ENCODE measurements around the gene IL17C. TPM values are rescaled to one million over a fixed set of nuclear protein-coding genes. Genes with fewer than 3 reads are reported as not detected.

IL17C gene
- total and polyA plus RNA-seq, 9 of the 15 experiments (the other 6 are each of a cell fraction or from before 2014, with no cell fraction given) = not detected

DNA sequence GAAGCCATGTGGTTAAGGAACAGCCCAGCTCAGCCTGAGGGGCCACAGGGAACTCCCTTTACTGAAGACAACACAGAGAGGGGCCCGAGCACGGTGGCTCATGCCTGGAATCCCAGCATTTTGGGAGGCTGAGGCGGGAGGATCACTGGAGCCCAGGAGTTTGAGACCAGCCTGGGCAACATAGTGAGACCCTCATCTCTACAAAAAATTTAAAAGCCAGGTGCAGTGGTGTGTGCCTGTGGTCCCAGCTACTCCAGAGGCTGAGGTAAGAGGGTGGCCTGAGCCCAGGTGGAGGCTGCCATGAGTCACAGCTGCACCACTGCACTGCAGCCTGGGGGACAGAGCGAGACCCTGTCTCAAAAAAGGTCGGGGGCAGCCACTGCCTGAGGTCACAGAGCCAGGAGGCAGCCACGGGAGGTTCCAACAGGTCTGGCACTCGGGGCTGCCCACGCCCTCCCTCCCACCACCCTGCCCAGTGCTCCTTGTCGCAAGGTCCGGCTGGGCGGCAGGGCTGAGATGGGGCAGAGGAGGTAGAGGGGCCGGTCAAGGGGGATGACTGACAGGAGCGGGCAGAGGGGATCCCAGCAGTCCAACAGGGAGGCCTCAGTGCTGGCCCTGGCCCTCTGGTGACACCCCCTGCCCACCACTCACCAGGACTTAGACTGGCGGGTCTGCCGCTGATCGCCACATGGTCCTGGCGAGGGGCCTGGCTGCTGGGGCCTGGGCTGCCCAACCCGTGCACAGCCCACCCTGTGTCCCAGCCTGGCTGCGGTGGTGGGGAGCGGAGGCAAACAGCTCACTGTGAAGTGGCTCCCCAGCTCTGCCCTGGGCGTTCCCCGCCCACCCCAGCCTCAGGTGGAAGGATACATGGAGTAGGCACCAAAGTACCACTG lies 9.1 kb downstream of the IL17C start (continued):
- TF ChIP-seq MCM2 (IDR thresholded peaks at IDR 0.05; ENCODE audit: low read depth) (no peak), HCFC1 (IDR thresholded peaks at IDR 0.05; ENCODE audit: low read depth, low read length) (no peak), EHMT2 (IDR thresholded peaks at IDR 0.05) (no peak), CBX8 (IDR thresholded peaks at IDR 0.05; ENCODE audit: borderline replicate concordance, extremely low read depth, low read depth, low read length, poor library complexity, severe bottlenecking) (no peak), BRF1 (IDR thresholded peaks at IDR 0.05; ENCODE audit: borderline replicate concordance, extremely low read depth, insufficient read length) (no peak), ZKSCAN3 (CRISPR knock-in tag; IDR thresholded peaks at IDR 0.05) (no peak), SRF (CRISPR knock-in tag; IDR thresholded peaks at IDR 0.05) (no peak), HEY1 (CRISPR knock-in tag; IDR thresholded peaks at IDR 0.05; ENCODE audit: borderline replicate concordance) (no peak), ETV5 (CRISPR knock-in tag; IDR thresholded peaks at IDR 0.05; ENCODE audit: low read depth) (no peak), ZNF76 (CRISPR knock-in tag; IDR thresholded peaks at IDR 0.05; ENCODE audit: borderline replicate concordance) (no peak), MECOM (CRISPR knock-in tag; IDR thresholded peaks at IDR 0.05) (no peak), BHLHE40 (IDR thresholded peaks at IDR 0.05; ENCODE audit: low read length) (no peak), ZNF212 (CRISPR knock-in tag; IDR thresholded peaks at IDR 0.05) (no peak), MCM3 (IDR thresholded peaks at IDR 0.05) (no peak), NFATC3 (IDR thresholded peaks at IDR 0.05) (no peak), RHOXF2B (CRISPR knock-in tag; conservative IDR thresholded peaks at IDR 0.05) (no peak), ZNF384 (IDR thresholded peaks at IDR 0.05; ENCODE audit: low read depth, low read length) (no peak), SMARCA5 (IDR thresholded peaks at IDR 0.05) (no peak), ZNF766 (CRISPR knock-in tag; conservative IDR thresholded peaks at IDR 0.05) (no peak)
- TF ChIP-seq, protein P1, sequence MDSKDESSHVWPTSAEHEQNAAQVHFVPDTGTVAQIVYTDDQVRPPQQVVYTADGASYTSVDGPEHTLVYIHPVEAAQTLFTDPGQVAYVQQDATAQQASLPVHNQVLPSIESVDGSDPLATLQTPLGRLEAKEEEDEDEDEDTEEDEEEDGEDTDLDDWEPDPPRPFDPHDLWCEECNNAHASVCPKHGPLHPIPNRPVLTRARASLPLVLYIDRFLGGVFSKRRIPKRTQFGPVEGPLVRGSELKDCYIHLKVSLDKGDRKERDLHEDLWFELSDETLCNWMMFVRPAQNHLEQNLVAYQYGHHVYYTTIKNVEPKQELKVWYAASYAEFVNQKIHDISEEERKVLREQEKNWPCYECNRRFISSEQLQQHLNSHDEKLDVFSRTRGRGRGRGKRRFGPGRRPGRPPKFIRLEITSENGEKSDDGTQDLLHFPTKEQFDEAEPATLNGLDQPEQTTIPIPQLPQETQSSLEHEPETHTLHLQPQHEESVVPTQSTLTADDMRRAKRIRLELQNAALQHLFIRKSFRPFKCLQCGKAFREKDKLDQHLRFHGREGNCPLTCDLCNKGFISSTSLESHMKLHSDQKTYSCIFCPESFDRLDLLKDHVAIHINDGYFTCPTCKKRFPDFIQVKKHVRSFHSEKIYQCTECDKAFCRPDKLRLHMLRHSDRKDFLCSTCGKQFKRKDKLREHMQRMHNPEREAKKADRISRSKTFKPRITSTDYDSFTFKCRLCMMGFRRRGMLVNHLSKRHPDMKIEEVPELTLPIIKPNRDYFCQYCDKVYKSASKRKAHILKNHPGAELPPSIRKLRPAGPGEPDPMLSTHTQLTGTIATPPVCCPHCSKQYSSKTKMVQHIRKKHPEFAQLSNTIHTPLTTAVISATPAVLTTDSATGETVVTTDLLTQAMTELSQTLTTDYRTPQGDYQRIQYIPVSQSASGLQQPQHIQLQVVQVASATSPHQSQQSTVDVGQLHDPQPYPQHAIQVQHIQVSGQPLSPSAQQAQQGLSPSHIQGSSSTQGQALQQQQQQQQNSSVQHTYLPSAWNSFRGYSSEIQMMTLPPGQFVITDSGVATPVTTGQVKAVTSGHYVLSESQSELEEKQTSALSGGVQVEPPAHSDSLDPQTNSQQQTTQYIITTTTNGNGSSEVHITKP (IDR thresholded peaks at IDR 0.05; ENCODE audit: partially characterized antibody) = no peak
- TF ChIP-seq, protein P2, sequence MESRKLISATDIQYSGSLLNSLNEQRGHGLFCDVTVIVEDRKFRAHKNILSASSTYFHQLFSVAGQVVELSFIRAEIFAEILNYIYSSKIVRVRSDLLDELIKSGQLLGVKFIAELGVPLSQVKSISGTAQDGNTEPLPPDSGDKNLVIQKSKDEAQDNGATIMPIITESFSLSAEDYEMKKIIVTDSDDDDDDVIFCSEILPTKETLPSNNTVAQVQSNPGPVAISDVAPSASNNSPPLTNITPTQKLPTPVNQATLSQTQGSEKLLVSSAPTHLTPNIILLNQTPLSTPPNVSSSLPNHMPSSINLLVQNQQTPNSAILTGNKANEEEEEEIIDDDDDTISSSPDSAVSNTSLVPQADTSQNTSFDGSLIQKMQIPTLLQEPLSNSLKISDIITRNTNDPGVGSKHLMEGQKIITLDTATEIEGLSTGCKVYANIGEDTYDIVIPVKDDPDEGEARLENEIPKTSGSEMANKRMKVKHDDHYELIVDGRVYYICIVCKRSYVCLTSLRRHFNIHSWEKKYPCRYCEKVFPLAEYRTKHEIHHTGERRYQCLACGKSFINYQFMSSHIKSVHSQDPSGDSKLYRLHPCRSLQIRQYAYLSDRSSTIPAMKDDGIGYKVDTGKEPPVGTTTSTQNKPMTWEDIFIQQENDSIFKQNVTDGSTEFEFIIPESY (CRISPR knock-in tag; IDR thresholded peaks at IDR 0.05) = 0 out of 2 replicates have a peak, but pooled peaks have one; percentile 55
- TF ChIP-seq, protein P3, sequence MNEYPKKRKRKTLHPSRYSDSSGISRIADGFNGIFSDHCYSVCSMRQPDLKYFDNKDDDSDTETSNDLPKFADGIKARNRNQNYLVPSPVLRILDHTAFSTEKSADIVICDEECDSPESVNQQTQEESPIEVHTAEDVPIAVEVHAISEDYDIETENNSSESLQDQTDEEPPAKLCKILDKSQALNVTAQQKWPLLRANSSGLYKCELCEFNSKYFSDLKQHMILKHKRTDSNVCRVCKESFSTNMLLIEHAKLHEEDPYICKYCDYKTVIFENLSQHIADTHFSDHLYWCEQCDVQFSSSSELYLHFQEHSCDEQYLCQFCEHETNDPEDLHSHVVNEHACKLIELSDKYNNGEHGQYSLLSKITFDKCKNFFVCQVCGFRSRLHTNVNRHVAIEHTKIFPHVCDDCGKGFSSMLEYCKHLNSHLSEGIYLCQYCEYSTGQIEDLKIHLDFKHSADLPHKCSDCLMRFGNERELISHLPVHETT (CRISPR knock-in tag; conservative IDR thresholded peaks at IDR 0.05 in 1 of 2, IDR thresholded peaks at IDR 0.05 in 1 of 2) = no peak

Data from K562 (cell line).